H1 (cell line): ENCODE measurements around the gene VGF. TPM values are rescaled to one million over a fixed set of nuclear protein-coding genes. Genes with fewer than 3 reads are reported as not detected.

Source experiments
- EZH2 ChIP-seq: fragments of 200-600 bp; sonication (generic); IDR thresholded peaks from 2 replicates; pipeline ENCODE4 v1.7.1; 2012; ENCODE audit warnings: low read depth, mild to moderate bottlenecking, moderate library complexity, low read length, inconsistent platforms; ENCODE audit not compliant: severe bottlenecking
- polyA plus RNA-seq, 7 experiments: library from polyadenylated mRNA; depleted of rRNA in 3 of 7; stranded (reverse) in 5 of 7; unstranded in 2 of 7; fragments of >200 nt in 5 of 7; fragments of 200-250 nt in 2 of 7; gene quantifications; 1 replicate in 5 of 7; 2 replicates in 1 of 7; 4 replicates in 1 of 7; pipeline versions ENCODE4 v1.2.1 to v1.2.3, GENCODE V29; 2011 to 2013; ENCODE audit warnings: missing spikeins in 2 of 7, mixed read lengths in 2 of 7
- total RNA-seq: library from RNA; stranded (reverse); fragmentation: NEBNext Ultra II Directional; extraction: Animal tissue kit (Norgen Biotek cat#: 25700); gene quantifications from 2 replicates; pipeline ENCODE4 v1.2.1, GENCODE V29; 2021

Gene VGF
- total and polyA plus RNA-seq, 2 of the 8 experiments (the other 6 are each of a cell fraction or from before 2014, with no cell fraction given) = 1.6 to 7.0 TPM

DNA sequence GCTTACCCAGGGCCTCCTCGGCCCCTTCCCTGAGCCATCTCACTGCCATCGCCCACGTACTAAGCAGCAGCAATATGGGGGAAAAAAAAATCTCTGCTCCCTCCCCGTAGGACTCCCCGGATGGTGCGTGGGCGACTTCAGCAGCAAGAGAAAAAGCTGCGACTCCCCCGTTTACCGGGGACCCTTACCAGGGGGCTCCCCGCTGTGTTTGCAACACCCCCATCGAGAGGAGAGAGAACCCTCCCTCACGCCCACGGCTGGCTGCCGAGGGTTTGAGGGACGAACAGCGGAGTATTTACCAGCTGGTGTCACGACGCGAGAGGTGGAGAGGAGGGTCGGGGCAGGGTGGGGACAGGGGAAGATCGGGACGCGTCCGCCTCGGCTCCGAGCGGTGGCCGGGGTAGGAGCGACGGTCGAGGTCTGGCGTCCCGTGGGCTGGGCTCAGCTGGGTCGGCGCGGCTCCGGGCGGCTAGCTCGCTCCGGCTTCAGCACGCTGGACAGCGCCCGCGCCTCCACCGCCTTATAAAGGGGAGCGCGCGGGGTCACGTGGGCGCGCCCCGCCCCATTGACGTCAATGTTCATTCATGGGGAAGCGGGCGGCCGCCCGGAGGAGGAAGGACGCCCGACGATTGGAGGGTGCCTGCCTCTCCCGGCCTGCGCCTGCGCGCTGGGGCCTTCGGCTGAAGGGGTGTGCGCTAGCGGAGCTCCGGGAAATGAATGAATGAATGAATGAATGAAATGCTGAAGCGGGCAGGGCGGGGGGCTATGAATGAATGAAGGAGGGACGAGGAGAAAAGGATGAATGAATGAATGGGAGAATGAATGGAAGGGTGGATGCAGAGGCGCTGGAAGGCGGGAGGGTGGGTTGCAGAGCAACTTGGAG, at the start of gene VGF (continued):
- TF ChIP-seq EZH2 = no peak
